Left renal pelvis (tissue), 4 donors: ENCODE data around the gene RNF168. TPM values are rescaled to one million over a fixed set of nuclear protein-coding genes. Genes with fewer than 3 reads are reported as not detected.
"Not testable (repeated sequence)": the region's sequence is repeated elsewhere in the genome, so short reads cannot be mapped to it uniquely, and the experiment has no call there.

ENCODE experiments used
- DNase-seq, 4 donors: peaks; one replicate each; pipeline ENCODE4 v3.0.0-alpha.2; 2013; ENCODE audit warnings: low read depth in 4 of 4, low spot score in 3 of 4
- polyA plus RNA-seq, 4 donors: library from polyadenylated mRNA; unstranded; fragments of 120-200 nt; gene quantifications; one replicate each; pipeline ENCODE4 v1.2.1, GENCODE V29; 2013; ENCODE audit not compliant: insufficient read length in 4 of 4

RNF168 gene
- polyA plus RNA-seq, 4 donors = 14.8 to 16.7 (median 15.8) TPM

DNA sequence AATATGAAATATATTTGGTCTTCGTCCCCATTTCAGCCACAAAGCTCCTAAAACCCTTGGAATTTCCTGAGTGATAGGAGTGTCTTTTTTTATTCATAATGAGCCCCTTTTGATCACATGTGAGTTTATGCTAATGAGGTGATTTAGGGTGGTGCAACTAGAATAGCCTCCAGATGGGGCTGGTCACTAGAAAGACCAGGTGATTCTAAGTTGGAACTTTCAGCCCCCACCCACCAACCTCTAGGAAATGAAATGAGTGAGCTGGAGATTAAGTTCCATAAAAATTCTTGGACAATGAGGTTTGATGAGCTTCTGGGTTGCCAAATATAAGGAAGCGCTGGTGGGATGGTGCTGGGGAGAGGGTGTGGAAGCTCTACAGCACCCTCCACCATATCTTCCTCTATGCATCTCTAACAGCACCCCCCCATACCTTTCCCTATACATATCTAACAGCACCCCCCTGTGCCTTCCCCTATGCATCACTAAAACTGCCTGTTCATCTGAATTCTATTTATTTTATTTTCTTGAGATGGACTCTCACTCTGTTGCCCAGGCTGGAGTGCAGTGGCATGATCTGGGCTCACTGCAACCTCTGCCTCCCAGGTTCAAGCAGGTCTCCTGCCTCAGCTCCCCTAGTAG, 13.7 kb upstream of the RNF168 start:
- DNase-seq = no peak

DNA sequence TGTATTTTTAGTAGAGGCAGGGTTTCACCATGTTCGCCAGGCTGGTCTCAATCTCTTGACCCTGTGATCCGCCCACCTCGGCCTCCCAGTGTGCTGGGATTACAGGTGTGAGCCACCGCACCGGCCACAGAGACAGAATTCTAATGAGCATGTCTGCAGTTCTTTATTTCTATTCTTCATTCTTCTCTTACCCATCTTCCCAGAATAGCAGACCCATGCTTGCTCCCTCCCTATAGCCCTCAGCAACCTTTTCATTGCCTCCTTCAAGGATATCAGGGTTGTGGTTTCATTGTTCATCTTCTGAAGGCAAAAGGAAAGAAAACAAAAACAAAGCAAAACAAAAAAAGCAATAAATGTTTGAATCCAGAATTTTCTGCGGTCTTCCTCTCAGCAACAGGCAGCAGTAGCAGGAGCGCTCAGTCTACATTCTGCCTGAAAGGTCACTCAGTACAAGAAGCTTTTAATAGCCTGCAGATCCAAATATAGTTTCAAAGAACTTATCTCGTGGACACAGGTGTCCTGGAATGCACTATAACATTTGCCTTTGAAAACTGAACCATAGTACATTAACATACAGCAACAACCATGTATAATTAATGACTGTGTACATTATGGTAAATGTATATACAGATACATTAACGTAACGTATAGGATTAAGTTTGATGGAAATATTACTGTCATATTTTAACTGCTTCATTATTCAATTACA, 11.5 kb upstream of the RNF168 start, which contains the start of gene SMCO1:
Gene SMCO1 (minus strand): TSS at position 434 of the 709 bp plus-strand sequence. CDS start 137 bp downstream, at position 297.
- DNase-seq = no peak

GRCh38 chr3:196514350-196514716, 10.8 kb upstream of the RNF168 start:
- DNase-seq = no peak

DNA sequence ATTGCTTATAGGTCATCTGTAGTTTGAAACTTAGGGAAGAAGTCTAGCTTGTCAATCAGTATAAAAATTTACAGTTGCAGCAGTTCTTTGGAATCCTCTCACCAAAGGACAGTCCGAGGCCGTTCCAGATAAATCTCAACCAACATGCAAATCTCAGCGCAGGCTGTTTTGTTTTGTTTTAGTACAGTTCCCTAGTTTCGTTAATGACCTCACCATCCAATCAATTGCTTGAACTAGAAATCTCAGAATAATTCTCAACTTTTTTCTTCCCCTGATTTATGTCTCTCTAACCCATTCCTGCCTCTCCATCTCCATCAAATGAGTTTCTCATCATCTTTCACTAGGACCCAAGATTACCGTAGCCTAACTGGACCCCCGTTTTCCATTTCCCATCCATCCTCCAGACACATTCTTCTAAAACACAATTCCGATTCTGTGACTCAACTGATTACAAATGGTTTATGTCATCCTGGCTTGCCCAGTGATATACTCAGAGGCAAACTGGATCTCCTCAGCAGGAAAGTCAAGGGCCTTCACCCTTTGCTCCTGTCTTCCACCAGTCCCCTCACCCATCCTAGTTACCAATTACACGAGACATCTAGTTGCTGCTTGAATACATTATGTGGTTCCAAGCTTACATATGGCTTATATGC, 10.3 kb upstream of the RNF168 start:
- no peak for DNase-seq

DNA sequence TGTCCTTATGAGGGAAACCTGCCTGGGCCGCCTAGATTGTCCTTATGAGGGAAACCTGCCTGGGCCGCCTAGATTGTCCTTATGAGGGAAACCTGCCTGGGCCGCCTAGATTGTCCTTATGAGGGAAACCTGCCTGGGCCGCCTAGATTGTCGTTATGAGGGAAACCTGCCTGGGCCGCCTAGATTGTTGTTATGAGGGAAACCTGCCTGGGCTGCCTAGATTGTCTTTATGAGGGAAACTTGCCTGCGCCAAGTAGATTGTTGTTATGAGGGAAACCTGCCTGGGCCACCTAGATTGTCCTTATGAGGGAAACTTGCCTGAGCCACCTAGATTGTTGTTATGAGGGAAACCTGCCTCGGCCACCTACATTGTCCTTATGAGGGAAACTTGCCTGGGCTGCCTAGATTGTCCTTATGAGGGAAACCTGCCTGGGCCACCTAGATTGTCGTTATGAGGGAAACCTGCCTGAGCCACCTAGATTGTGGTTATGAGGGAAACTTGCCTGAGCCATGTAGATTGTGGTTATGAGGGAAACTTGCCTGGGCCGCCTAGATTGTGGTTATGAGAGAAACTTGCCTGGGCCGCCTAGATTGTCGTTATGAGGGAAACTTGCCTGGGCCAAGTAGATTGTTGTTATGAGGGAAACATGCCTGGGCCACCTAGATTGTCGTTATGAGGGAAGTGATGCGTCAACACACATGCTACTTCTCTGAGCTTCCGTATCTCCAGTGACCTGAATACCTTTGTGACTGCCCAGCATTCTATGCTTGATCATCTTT, 8.3 kb upstream of the RNF168 start:
- DNase-seq = not testable (repeated sequence)

DNA sequence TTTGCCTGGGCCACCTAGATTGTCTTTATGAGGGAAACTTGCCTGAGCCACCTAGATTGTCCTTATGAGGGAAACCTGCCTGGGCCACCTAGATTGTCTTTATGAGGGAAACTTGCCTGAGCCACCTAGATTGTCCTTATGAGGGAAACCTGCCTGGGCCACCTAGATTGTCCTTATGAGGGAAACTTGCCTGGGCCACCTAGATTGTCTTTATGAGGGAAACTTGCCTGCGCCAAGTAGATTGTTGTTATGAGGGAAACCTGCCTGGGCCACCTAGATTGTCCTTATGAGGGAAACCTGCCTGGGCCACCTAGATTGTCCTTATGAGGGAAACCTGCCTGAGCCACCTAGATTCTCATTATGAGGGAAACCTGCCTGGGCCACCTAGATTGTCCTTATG, 7.5 kb upstream of the RNF168 start:
- not testable (repeated sequence) for DNase-seq

DNA sequence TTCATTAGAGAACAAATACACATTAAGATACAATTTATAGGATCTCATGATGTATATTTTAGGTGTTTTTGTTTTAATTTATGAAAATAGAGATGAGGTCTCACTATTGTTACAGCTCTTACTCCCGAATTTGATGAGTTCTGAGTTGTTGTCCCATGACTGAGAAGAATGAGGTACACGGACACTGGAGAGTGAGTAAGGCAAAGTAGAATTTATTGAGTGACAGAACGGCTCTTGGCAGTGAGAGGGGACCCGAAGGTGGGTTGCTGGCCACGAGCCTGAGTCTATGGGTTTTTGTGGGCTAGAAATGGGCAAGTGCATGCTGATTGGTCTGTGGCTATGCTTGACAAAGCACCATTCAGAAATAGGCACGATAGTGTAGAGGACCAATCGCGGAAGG, 3.1 kb upstream of the RNF168 start:
- no peak for DNase-seq

DNA sequence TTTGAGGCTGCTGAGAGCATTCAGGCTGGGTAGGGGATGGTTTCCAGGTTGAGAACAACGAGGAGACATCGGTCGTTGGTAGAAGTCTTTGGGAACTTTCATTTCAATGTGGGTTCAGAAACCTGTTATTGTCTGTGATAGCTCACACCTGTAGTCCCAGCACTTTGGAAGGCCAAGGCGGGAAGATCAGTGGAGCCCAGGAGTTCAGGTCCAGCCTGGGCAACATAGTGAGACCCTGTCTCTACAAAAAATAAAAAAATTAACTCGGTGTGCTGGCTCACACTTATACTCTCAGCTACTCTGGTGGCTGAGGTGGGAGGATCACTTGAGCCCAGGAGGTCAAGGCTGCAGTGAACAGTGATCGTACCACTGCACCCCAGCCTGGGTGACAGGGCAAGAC, 988 bp upstream of the RNF168 start:
- DNase-seq = no peak

DNA sequence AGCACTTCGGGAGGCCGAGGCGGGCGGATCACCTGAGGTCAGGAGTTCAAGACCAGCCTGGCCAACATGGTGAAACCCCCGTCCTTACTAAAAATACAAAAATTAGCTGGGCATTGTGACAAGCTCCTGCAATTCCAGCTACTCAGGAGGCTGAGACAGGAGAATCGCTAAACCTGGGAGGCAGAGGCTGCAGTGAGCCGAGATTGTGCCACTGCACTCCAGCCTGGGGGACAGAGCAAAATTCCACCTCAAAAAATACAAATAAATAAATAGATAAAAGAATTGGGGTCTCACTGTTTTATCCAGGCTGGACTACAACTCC, 470 bp upstream of the RNF168 start:
- DNase-seq = not testable (repeated sequence)

GRCh38 chr3:196502775-196503195, 783 bp downstream of the RNF168 start:
- DNase-seq = no peak

DNA sequence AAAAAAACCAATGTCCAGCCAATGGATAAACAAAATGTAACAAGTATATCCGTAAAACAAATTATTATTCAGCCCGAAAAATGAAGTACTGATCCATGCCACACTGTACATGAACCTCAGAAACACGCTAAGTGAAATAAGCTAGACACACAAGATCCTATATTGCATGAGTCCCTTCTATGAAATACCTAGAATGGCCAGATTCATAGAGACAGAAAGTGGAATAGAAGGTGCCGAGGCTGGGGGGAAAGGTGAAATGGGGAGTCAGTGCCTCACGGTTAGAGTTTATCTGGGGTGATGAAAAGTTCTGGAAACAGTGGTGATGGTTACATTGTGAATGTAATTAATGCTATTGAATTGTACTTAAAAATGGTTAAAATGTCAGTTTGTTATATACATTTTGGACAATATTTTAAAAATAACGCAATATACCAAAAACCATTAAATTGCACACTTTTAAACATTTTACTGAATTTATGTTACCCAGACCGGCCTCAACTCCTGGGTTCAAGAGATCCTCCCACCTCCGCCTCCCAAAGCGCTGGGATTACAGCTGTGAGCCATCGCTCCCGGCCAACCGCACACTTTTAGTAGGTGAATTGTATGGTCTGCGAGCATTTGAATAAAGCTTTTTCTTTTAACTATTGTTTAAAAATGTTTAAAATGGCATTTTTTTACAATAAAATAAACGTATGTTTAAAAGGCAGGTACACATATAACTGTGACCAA, 2.1 kb downstream of the RNF168 start:
- no peak for DNase-seq

DNA sequence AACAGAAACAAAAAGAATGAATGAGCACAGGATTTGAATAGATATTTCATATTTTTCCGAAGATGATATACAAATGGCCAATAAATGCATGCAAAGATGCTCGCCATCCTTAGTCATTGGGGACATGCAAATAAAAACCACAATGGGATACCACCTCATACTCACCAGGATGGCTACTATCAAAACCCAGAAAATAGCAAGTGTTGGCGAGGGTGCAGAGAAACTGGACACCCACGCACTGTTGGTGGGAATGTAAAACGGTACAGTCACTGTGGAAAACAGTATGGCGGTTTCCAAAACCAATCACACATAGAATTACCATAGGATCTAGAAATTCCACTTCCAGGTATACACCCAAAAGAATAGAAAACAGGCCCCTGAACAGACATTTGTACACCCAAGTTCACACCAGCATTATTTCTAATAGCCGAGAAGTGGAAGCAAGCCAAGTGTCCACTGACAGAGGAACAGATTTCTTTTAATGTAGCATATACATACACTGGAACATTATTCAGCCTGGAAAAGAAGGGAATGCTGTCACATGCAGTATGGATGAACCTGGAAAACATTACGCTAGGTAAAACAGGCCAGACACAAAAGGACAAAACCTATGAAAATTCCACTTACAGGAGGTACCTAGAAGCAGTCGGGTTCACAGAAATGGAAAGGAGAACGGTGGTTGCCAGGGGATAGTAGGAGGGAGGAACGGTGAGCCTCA, 3.6 kb downstream of the RNF168 start:
- no peak for DNase-seq

DNA sequence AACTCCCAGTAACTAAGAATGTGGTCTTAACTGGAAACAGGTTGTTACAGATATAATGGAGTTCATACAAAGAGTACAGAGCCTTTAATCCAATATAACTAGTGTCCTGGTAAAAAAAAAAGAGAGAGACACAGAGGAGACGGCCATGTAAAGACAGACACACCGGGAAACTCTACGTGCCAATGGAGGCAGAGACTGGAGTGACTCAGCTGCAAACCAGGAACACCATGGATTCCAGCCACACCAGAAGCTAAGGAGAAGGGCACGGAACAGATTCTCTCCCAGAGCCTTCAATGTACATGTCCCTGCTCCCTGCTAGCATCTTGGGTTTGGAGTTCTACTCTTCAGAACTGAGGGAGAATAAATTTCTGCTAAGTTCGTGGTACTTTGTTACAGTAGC, 4.5 kb downstream of the RNF168 start:
- no peak for DNase-seq

DNA sequence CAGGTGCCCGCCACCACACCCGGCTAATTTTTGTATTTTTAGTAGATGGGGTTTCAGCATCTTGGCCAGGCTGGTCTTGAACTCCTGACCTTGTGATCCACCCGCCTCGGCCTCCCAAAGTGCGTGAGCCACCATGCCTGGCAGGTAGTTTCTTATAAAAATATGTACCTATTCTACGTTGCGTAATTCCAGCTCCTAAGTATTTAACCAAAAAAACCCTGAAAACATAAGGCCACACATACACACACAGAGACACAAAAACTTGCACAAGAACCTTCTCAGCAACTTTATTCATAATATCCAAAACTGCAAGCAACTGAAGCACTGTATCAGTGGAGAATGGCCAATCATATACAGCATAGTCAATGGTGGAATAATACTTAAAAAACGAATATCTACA, 5.3 kb downstream of the RNF168 start:
- no peak for DNase-seq

DNA sequence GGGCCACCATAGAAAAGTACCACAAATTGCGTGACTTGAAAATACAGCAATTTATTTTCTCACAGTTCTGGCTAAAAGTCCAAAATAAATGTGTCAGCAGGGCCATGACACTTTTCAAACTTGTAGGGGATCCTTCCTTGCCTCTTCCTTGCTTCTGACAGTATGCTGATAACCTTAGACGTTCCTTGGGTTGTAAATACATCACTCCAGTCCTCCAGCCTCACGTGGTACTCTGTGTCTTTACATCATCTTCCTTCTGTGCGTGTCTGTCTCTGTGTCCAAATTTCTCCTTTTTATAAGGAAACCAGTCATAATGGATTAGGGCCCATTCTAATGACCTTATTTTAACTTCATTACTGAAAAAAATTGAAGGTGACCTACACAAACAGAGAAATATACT, 7.4 kb downstream of the RNF168 start:
- DNase-seq = no peak

GRCh38 chr3:196493292-196493691, 10.3 kb downstream of the RNF168 start:
- DNase-seq = no peak

DNA sequence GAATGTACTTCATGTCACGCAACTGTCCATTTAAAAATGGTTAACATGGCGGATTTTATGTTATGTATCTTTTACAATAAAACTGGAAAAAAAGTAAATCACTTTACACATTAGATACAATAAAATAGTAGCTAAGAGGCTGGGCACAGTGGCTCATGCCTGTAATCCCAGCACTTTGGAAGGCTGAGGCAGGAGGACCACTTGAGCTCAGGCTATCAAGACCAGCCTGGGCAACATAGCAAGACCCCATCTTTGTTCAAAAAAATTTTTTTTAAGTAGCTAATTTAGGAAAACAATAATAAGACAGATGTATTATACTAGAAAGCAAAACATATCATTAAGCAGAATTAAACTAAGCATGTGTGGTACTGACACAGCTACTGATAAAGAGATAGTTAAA, 11.5 kb downstream of the RNF168 start:
- no peak for DNase-seq

DNA sequence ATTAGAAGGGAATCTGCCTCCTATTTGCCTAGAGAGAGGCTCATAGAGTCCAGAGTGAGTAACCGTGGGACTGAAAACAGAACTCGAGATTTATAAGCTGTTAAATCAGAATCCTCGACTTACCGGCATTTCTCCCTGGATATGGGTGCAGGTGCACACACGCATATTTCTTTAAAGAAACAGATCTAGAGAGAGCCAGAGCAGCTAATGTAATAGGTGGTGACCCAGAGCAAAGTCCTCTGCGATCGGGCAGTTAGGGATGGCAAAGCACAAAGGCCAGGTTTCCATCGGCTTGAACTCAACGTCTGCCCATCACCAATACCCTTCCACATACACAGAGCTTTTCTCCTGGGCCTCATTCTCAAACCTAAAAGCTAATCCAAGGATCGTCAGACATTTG, 13.8 kb downstream of the RNF168 start:
- no peak for DNase-seq

- DNase-seq = no peak
Observed at GRCh38 chr3:196486263-196486662, 17.3 kb downstream of the RNF168 start.

DNA sequence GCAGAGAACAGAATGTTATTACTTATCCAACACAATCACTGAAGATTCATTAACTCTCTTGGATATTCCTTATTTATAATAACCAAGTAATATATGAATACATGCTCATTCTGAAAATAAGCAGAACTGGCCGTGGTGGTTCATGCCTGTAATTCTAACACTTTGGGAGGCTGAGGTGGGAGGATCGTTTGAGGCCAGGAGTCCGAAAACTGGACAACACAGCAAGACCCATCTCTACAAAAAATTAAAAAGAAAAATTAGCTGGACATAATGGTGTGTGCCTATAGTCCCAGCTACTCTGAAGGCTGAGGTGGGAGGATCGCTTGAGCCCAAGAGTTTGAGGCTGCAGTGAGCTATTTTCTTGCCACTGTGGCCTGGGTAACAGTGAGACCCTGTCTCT, 25.9 kb downstream of the RNF168 start:
- DNase-seq = no peak
